Pancreas (tissue), 10 donors: Measurements from ENCODE around the gene ZBTB7C. TPM values are rescaled to one million over a fixed set of nuclear protein-coding genes. Genes with fewer than 3 reads are reported as not detected.
A peak's percentile ranks its signal among the peaks of the same experiment; 100 is the strongest.

Experiments used
- ATAC-seq, 4 donors: fragments of 200-7000 bp; cut with Tn5 transposase; one replicate each; pipeline versions ENCODE4 v1.8.0 to v1.9.1; 2020; ENCODE audit warnings: mild to moderate bottlenecking in 4 of 4, moderate library complexity in 4 of 4
- DNase-seq, 6 donors: peaks; one replicate each; pipeline ENCODE4 v3.0.0-alpha.2; 2020
- FAIRE-seq: peaks from 2 replicates; lab custom pipeline; 2012; peaks lifted over from hg19 to GRCh38; lab: Jason Lieb, UNC
- H3K27ac ChIP-seq, 4 donors: fragments of 200-600 bp; sonication (generic); 1 replicate in 3 of 4; 2 replicates in 1 of 4; pipeline versions ENCODE4 v1.5.0 to v1.8.0; 2020
- H3K27me3 ChIP-seq, 4 donors: fragments of 200-600 bp; one replicate each; pipeline ENCODE4 v1.8.0; 2021
- H3K36me3 ChIP-seq, 3 donors: fragments of 200-600 bp; sonication (generic) in 1 of 3; one replicate each; pipeline versions ENCODE4 v1.5.0 to v1.8.0; 2020 to 2021
- H3K4me1 ChIP-seq, 3 donors: fragments of 200-600 bp; one replicate each; pipeline ENCODE4 v1.8.0; 2021
- H3K4me3 ChIP-seq, 4 donors: fragments of 200-600 bp; sonication (generic) in 2 of 4; one replicate each; pipeline versions ENCODE4 v1.5.0 to v1.8.0; 2020 to 2021
- H3K9me3 ChIP-seq, 4 donors: fragments of 200-600 bp; one replicate each; pipeline ENCODE4 v1.8.0; 2021
- CTCF ChIP-seq, 4 donors: fragments of 200-600 bp; sonication (generic) in 3 of 4; IDR thresholded peaks; one replicate each; pipeline versions ENCODE4 v1.5.0 to v1.8.0; 2021; ENCODE audit warnings: antibody characterized with exemption in 4 of 4
- WGBS, 2 donors: extraction: QIAGEN DNeasy Blood & Tissue Kit; methylation state at CpG; one replicate each; pipeline ENCODE4 v1.1.7; 2013; 5-methylcytosine and 5-hydroxymethylcytosine counted together
- intact Hi-C, 3 donors: fragments of 100-400 bp; cut with DNase I; formaldehyde crosslinking; loops; one replicate each; pipeline versions ENCODE4 v1.11.1 to v1.14.2; 2022
- polyA plus RNA-seq, 2 donors: library from polyadenylated mRNA; stranded (reverse); fragments of 200-250 nt; gene quantifications; one replicate each; pipeline ENCODE4 v1.2.3, GENCODE V29; 2013
- total RNA-seq, 6 donors: library from RNA; stranded (reverse); fragmentation: NEBNext Ultra II Directional in 4 of 6; extraction: Animal tissue kit (Norgen Biotek cat#: 25700) in 4 of 6; gene quantifications; one replicate each; pipeline versions ENCODE4 v1.2.1 to v1.2.4, GENCODE V29; 2021 to 2023
- donor health status: healthy with polysubstance abuse.
- donor health status: DM: no; HTN: no; CAD: no; lungs with moderate emphysema.
- donor health status: DM: no; HTN: no; CAD: no.
- donor health status: control.
- donor health status: control.
- donor health status: Bipolar disorder and iron deficiency.
- donor health status: DM: yes; HTN: yes; CAD: no.
- donor health status: DM: no; HTN: no; CAD: no.
- donor health status: DM: no; HTN: no; CAD: no.
- donor health status: DM: yes; HTN: yes; CAD: no.

The ZBTB7C gene
- total and polyA plus RNA-seq, 8 donors = 0.35 to 1.7 (median 0.91) TPM

- TF ChIP-seq CTCF (IDR thresholded peaks at IDR 0.05) = no peak
- DNase-seq = no peak
- Histone ChIP-seq H3K4me1 (no peaks in the 10 kb centered on the region), H3K9me3 (no peaks in the 10 kb centered on the region), H3K4me3 (no peak overlapping the region), H3K27me3 (no peaks in the 10 kb centered on the region), H3K36me3 (no peaks in the 10 kb centered on the region), H3K27ac (no peak overlapping the region)
- WGBS, 2 donors = 82 to 88% methylated on average over 9 of the region's 9 CpGs
- no peak for FAIRE-seq
- peak in 3 of 4 donors; percentile 30 to 68 (median 47) for ATAC-seq
- intact Hi-C loops = no loop called here
These were observed 192.4 kb downstream of the ZBTB7C start for GRCh38 chr18:48216639-48217257.

- 78 to 82% methylated on average over 9 of the region's 9 CpGs for WGBS, 2 donors
- no peaks in the 10 kb centered on the region for H3K27me3 ChIP-seq
- no peak overlapping the region for H3K4me3 ChIP-seq
- ATAC-seq (peak in 1 of 4 donors; percentile 57), DNase-seq (no peak), FAIRE-seq (no peak)
- no peak overlapping the region for H3K27ac ChIP-seq
- H3K36me3 ChIP-seq = no peaks in the 10 kb centered on the region
- intact Hi-C loops = no loop called here
- TF ChIP-seq CTCF (IDR thresholded peaks at IDR 0.05) = no peak
- H3K9me3 ChIP-seq = no peaks in the 10 kb centered on the region
- no peaks in the 10 kb centered on the region for H3K4me1 ChIP-seq
These were observed 193.1 kb downstream of the ZBTB7C start for GRCh38 chr18:48215876-48216638.

- 90 to 93% methylated on average over 9 of the region's 9 CpGs for WGBS, 2 donors
- H3K9me3 ChIP-seq = no peaks in the 10 kb centered on the region
- no peak for FAIRE-seq
- no peak overlapping the region for H3K4me3 ChIP-seq
- no peaks in the 10 kb centered on the region for H3K36me3 ChIP-seq
- no peak for TF ChIP-seq CTCF (IDR thresholded peaks at IDR 0.05)
- ATAC-seq = no peak
- intact Hi-C loops = no loop called here
- DNase-seq = no peak
- H3K4me1 ChIP-seq = peaks cover 0 to 2% (median under 1%) of the 10 kb centered on the region in 3 donors
- H3K27ac ChIP-seq = no peak overlapping the region
- no peaks in the 10 kb centered on the region for H3K27me3 ChIP-seq
These were observed 195.4 kb downstream of the ZBTB7C start for GRCh38 chr18:48213791-48214190.

- H3K27ac ChIP-seq = no peak overlapping the region
- H3K36me3 ChIP-seq = no peaks in the 10 kb centered on the region
- H3K9me3 ChIP-seq = no peaks in the 10 kb centered on the region
- TF ChIP-seq CTCF (IDR thresholded peaks at IDR 0.05) = no peak
- intact Hi-C loops = no loop called here
- H3K27me3 ChIP-seq = no peaks in the 10 kb centered on the region
- peaks cover 0 to 11% (median 9%) of the 10 kb centered on the region in 3 donors for H3K4me1 ChIP-seq
- DNase-seq = no peak
- 13% methylated on average over 4 of the region's 4 CpGs for WGBS, 2 donors
- H3K4me3 ChIP-seq = no peak overlapping the region
- FAIRE-seq = no peak
- peak in 3 of 4 donors; percentile 30 to 59 (median 58) for ATAC-seq
These were observed 200.6 kb downstream of the ZBTB7C start for GRCh38 chr18:48208432-48209140.
